ENCODE results near the gene LYG2.

- no peak for TF ChIP-seq POLR2AphosphoS5 (IDR thresholded peaks at IDR 0.05; ENCODE audit: low read depth, low read length)
- no peak for TF ChIP-seq TAF1 (IDR thresholded peaks at IDR 0.05; ENCODE audit: low read depth, low read length)
- TF ChIP-seq POLR2A (IDR thresholded peaks at IDR 0.05; ENCODE audit: low read depth, low read length) = no peak
- TF ChIP-seq SPI1 (IDR thresholded peaks at IDR 0.05; ENCODE audit: low read depth, low read length) = no peak
- no peak for TF ChIP-seq PAX5 (IDR thresholded peaks at IDR 0.05; ENCODE audit: insufficient read depth, low read length, severe bottlenecking)
These were observed 4.0 kb upstream of the LYG2 start for GRCh38 chr2:99259465-99259864.
